ENCODE measurements around the gene ZNF816.
"Not testable (repeated sequence)": the region's sequence is repeated elsewhere in the genome, so short reads cannot be mapped to it uniquely, and the experiment has no call there.

Gene ZNF816

GRCh38 chr19:52987221-52987620 lies 24.5 kb upstream of the ZNF816 start:
- no peak for TF ChIP-seq CTCF (IDR thresholded peaks at IDR 0.05)

GRCh38 chr19:52983167-52983566 lies 20.5 kb upstream of the ZNF816 start:
- H3K27ac ChIP-seq; H3K4me3 ChIP-seq (ENCODE audit: low read depth in 1 of 2, low read length in 1 of 2); H3K4me1 ChIP-seq (ENCODE audit: control insufficient read depth in 1 of 2, insufficient read depth in 1 of 2, low read depth in 1 of 2, low read length in 1 of 2); H3K36me3 ChIP-seq; H3K9me3 ChIP-seq; H3K27me3 ChIP-seq: not testable (repeated sequence)

More at GRCh38 chr19:52987221-52987620, 24.5 kb upstream of the ZNF816 start:
- Histone ChIP-seq H3K36me3 (no peaks in the 10 kb centered on the region), H3K4me1 (ENCODE audit: control insufficient read depth in 1 of 2, insufficient read depth in 1 of 2, low read depth in 1 of 2, low read length in 1 of 2) (no peaks in the 10 kb centered on the region), H3K9me3 (no peaks in the 10 kb centered on the region), H3K27me3 (peaks cover 7% of the 10 kb centered on the region), H3K4me3 (ENCODE audit: low read depth in 1 of 2, low read length in 1 of 2) (no peak overlapping the region), H3K27ac (no peak overlapping the region)

GRCh38 chr19:52981329-52981728 lies 18.6 kb upstream of the ZNF816 start:
- H3K4me1 ChIP-seq (ENCODE audit: control insufficient read depth in 1 of 2, insufficient read depth in 1 of 2, low read depth in 1 of 2, low read length in 1 of 2): no peaks in the 10 kb centered on the region
- no peak overlapping the region for H3K4me3 ChIP-seq (ENCODE audit: low read depth in 1 of 2, low read length in 1 of 2)
- no peaks in the 10 kb centered on the region for H3K9me3 ChIP-seq
- no peak for TF ChIP-seq CTCF (IDR thresholded peaks at IDR 0.05)
- H3K27ac ChIP-seq: no peak overlapping the region
- no peaks in the 10 kb centered on the region for H3K36me3 ChIP-seq
- H3K27me3 ChIP-seq: no peaks in the 10 kb centered on the region

- Histone ChIP-seq H3K9me3 (peaks cover 14% of the 10 kb centered on the region), H3K4me1 (ENCODE audit: control insufficient read depth in 1 of 2, insufficient read depth in 1 of 2, low read depth in 1 of 2, low read length in 1 of 2) (peaks cover 7 to 8% of the 10 kb centered on the region in 2 experiments), H3K27ac (no peak overlapping the region), H3K4me3 (ENCODE audit: low read depth in 1 of 2, low read length in 1 of 2) (no peak overlapping the region), H3K27me3 (no peaks in the 10 kb centered on the region), H3K36me3 (no peaks in the 10 kb centered on the region)
- no peak for TF ChIP-seq CTCF (IDR thresholded peaks at IDR 0.05)
These were observed 5.1 kb upstream of the ZNF816 start for GRCh38 chr19:52967772-52968171.

GRCh38 chr19:52963247-52963618 lies 552 bp upstream of the ZNF816 start:
- no peak for TF ChIP-seq CTCF (IDR thresholded peaks at IDR 0.05)
- peaks cover 15 to 17% of the 10 kb centered on the region in 2 experiments for H3K4me1 ChIP-seq (ENCODE audit: control insufficient read depth in 1 of 2, insufficient read depth in 1 of 2, low read depth in 1 of 2, low read length in 1 of 2)
- H3K4me3 ChIP-seq (ENCODE audit: low read depth in 1 of 2, low read length in 1 of 2): peak overlapping the region; percentile 75 to 85
- H3K27me3 ChIP-seq: no peaks in the 10 kb centered on the region
- peak overlapping the region; percentile 72 for H3K27ac ChIP-seq
- H3K9me3 ChIP-seq: peaks cover 4% of the 10 kb centered on the region
- H3K36me3 ChIP-seq: no peaks in the 10 kb centered on the region

- Histone ChIP-seq H3K4me3 (ENCODE audit: low read depth in 1 of 2, low read length in 1 of 2) (peak overlapping the region; percentile 75 to 85), H3K27ac (peak overlapping the region; percentile 72), H3K4me1 (ENCODE audit: control insufficient read depth in 1 of 2, insufficient read depth in 1 of 2, low read depth in 1 of 2, low read length in 1 of 2) (peaks cover 15 to 17% of the 10 kb centered on the region in 2 experiments), H3K36me3 (no peaks in the 10 kb centered on the region), H3K27me3 (no peaks in the 10 kb centered on the region), H3K9me3 (peaks cover 15% of the 10 kb centered on the region)
- TF ChIP-seq CTCF (IDR thresholded peaks at IDR 0.05): no peak
These were observed 700 bp downstream of the ZNF816 start for GRCh38 chr19:52961981-52962380.
